DMS53 (cell line): ENCODE data around the gene MOV10.

Experiments used
- DNase-seq: peaks from one replicate; lab custom pipeline; 2025; lab: John Stamatoyannopoulos, UW

MOV10 gene

GRCh38 chr1:112675728-112676381, 1.4 kb downstream of the MOV10 start:
- DNase-seq, result no peak

- DNase-seq, result no peak
These were observed 2.1 kb downstream of the MOV10 start for GRCh38 chr1:112676543-112676942.

- DNase-seq, result no peak
These were observed 3.0 kb downstream of the MOV10 start for GRCh38 chr1:112677501-112677900.

GRCh38 chr1:112678605-112679004, 4.1 kb downstream of the MOV10 start:
- DNase-seq, result no peak

- no peak for DNase-seq
These were observed 11.5 kb downstream of the MOV10 start for GRCh38 chr1:112685913-112686312.

- no peak for DNase-seq
These were observed 12.0 kb downstream of the MOV10 start for GRCh38 chr1:112686417-112686816.

- DNase-seq, result no peak
These were observed 12.4 kb downstream of the MOV10 start for GRCh38 chr1:112686835-112687234.

GRCh38 chr1:112687361-112687760, 12.9 kb downstream of the MOV10 start:
- no peak for DNase-seq

GRCh38 chr1:112687785-112688496, 13.5 kb downstream of the MOV10 start:
- no peak for DNase-seq

- no peak for DNase-seq
These were observed 14.3 kb downstream of the MOV10 start for GRCh38 chr1:112688781-112689193.

- no peak for DNase-seq
These were observed 14.9 kb downstream of the MOV10 start for GRCh38 chr1:112689196-112689841.

- no peak for DNase-seq
These were observed 15.4 kb downstream of the MOV10 start for GRCh38 chr1:112689842-112690237.

- no peak for DNase-seq
These were observed 18.2 kb downstream of the MOV10 start for GRCh38 chr1:112692681-112693080.

GRCh38 chr1:112693821-112694220, 19.4 kb downstream of the MOV10 start:
- no peak for DNase-seq

- DNase-seq, result no peak
These were observed 20.0 kb downstream of the MOV10 start for GRCh38 chr1:112694363-112694929.

GRCh38 chr1:112695276-112695675, 20.8 kb downstream of the MOV10 start:
- no peak for DNase-seq

- no peak for DNase-seq
These were observed 22.3 kb downstream of the MOV10 start for GRCh38 chr1:112696578-112697314.

GRCh38 chr1:112697781-112698201, 23.3 kb downstream of the MOV10 start:
- no peak for DNase-seq

GRCh38 chr1:112698366-112699310, 24.2 kb downstream of the MOV10 start:
- DNase-seq, result peak; percentile 92

GRCh38 chr1:112699425-112700144, 25.1 kb downstream of the MOV10 start:
- DNase-seq, result no peak
